Vagina (tissue), 2 donors: ENCODE measurements around the gene FLNB.

Source experiments
- CTCF ChIP-seq, 3 experiments: fragments of 450-650 bp in 2 of 3; fragments of 200-600 bp in 1 of 3; sonication (generic) in 1 of 3; IDR thresholded peaks; one replicate each; pipeline ENCODE4 v1.5.1; 2017 to 2019; ENCODE audit warnings: antibody characterized with exemption in 3 of 3, mild to moderate bottlenecking in 2 of 3, moderate library complexity in 2 of 3
- POLR2A ChIP-seq, 2 donors: fragments of 450-650 bp; IDR thresholded peaks; one replicate each; pipeline ENCODE4 v1.6.1; 2017; ENCODE audit warnings: antibody characterized with exemption in 2 of 2, mild to moderate bottlenecking in 2 of 2, moderate library complexity in 2 of 2

GRCh38 chr3:58071480-58071971, 63.3 kb downstream of the FLNB start:
- TF ChIP-seq POLR2A (IDR thresholded peaks at IDR 0.05) (no peak), CTCF (IDR thresholded peaks at IDR 0.05) (no peak)
